ENCODE data around the gene SLC25A20. TPM values are rescaled to one million over a fixed set of nuclear protein-coding genes. Genes with fewer than 3 reads are reported as not detected.

SLC25A20 gene
- total and polyA plus RNA-seq, 2 of the 4 experiments (the other 2 are of a cell fraction), result 23.8 to 27.1 TPM

DNA sequence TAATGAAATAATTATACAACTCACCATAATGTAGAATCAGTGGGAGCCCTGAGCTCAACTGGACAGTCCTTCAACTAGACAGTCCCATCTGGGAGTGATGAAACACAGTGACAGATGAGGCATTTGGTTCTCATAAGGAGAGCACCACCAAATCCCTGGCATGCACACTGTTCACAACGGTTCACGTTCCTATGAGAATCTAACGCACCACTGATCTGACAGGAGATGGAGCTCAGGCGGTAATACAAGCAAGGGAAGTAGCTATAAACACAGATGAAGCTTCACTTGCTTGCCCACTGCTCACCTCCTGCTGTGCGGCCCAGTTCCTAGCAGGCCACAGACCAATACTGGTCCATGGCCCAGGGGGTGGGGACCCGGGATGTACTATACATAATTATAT, 68.0 kb downstream of the SLC25A20 start:
- ATAC-seq (ENCODE audit: low read depth) (no peak), DNase-seq (no peak)
- H2AK9ac ChIP-seq (replicated peaks; ENCODE audit: low read depth, low read length, poor library complexity), result no peak overlapping the region
- TF ChIP-seq NFE2L2 (IDR thresholded peaks at IDR 0.05; ENCODE audit: low read depth, low read length) (no peak), USF2 (IDR thresholded peaks at IDR 0.05; ENCODE audit: low read depth, low read length) (no peak), CEBPB (IDR thresholded peaks at IDR 0.05; ENCODE audit: low read depth, low read length) (no peak), SMC3 (IDR thresholded peaks at IDR 0.05; ENCODE audit: low read depth, low read length) (no peak), CHD1 (IDR thresholded peaks at IDR 0.05; ENCODE audit: low read depth, low read length) (no peak), POLR2A (IDR thresholded peaks at IDR 0.05; ENCODE audit: low read depth, low read length) (no peak), MAZ (IDR thresholded peaks at IDR 0.05; ENCODE audit: borderline replicate concordance, low read depth, low read length) (no peak), BHLHE40 (IDR thresholded peaks at IDR 0.05; ENCODE audit: low read depth, low read length) (no peak), ELK1 (IDR thresholded peaks at IDR 0.05; ENCODE audit: borderline replicate concordance, low read depth, low read length) (no peak), MXI1 (IDR thresholded peaks at IDR 0.05; ENCODE audit: borderline replicate concordance, low read depth, low read length) (no peak), FOS (IDR thresholded peaks at IDR 0.05; ENCODE audit: low read depth, low read length) (no peak), MAFK (IDR thresholded peaks at IDR 0.05; ENCODE audit: low read depth, low read length) (no peak), RCOR1 (IDR thresholded peaks at IDR 0.05; ENCODE audit: insufficient replicate concordance, low read length) (no peak), CTCF (conservative IDR thresholded peaks at IDR 0.05; ENCODE audit: low read depth, low read length) (no peak), RAD21 (IDR thresholded peaks at IDR 0.05; ENCODE audit: low read length) (no peak)
- no peak overlapping the region for H3K23ac ChIP-seq (ENCODE audit: low read depth, low read length)
- no peak overlapping the region for H3K14ac ChIP-seq (replicated peaks; ENCODE audit: low read depth, low read length)
- H3K27ac ChIP-seq (ENCODE audit: insufficient read depth, low read length), result no peak overlapping the region
- peaks cover 9% of the 10 kb centered on the region for H4K20me1 ChIP-seq (ENCODE audit: insufficient read depth, low read length)
- dilution Hi-C loops (cut with HindIII; ENCODE audit: low sequenced_read_pairs, unreplicated experiment) (no loop called here), intact Hi-C loops (cut with micrococcal nuclease) (no loop called here), in situ Hi-C loops (cut with MboI; ENCODE audit: low sequenced_read_pairs) (no loop called here)
- ChIA-PET POLR2A (ENCODE audit: unreplicated experiment) (no interaction called here), CTCF (interaction anchor here (0.6 kb wide), 1 partner anchor 76 kb away, joined by 6 read pairs; no protein-coding TSS in a partner anchor)
- no peak overlapping the region for H4K5ac ChIP-seq (ENCODE audit: low read depth, low read length)
- no peaks in the 10 kb centered on the region for H3K36me3 ChIP-seq (ENCODE audit: control insufficient read depth, insufficient read depth, low read length)
- no peak overlapping the region for H3K4me2 ChIP-seq (ENCODE audit: low read depth, low read length)
- H4K91ac ChIP-seq (ENCODE audit: insufficient read depth, low read depth, low read length), result no peak overlapping the region
- no peak overlapping the region for H2BK20ac ChIP-seq (ENCODE audit: low read depth, low read length)
- no peak overlapping the region for H2BK5ac ChIP-seq (ENCODE audit: low read depth, low read length, poor library complexity, severe bottlenecking)
- no peak overlapping the region for H3K4me3 ChIP-seq (ENCODE audit: insufficient read depth, low read depth, low read length)
- H3K18ac ChIP-seq (ENCODE audit: low read depth, low read length), result no peak overlapping the region
- H2BK15ac ChIP-seq (ENCODE audit: low read depth, low read length), result no peak overlapping the region
- no peak overlapping the region for H2BK120ac ChIP-seq (ENCODE audit: low read depth, low read length)
- peaks cover 36 to 68% of the 10 kb centered on the region in 2 experiments for H3K79me1 ChIP-seq (ENCODE audit: low read depth in 1 of 2, low read length in 2 of 2)
- H3K4ac ChIP-seq (ENCODE audit: low read depth, low read length), result no peak overlapping the region
- no peaks in the 10 kb centered on the region for H3K27me3 ChIP-seq (ENCODE audit: control insufficient read depth, insufficient read depth, low read length)
- BruUV-seq (replicated peaks), result no TSS peak
- H3K9me3 ChIP-seq (ENCODE audit: control insufficient read depth, insufficient read depth, low read length), result no peaks in the 10 kb centered on the region
- H2AK5ac ChIP-seq (ENCODE audit: low read depth, low read length), result no peak overlapping the region
- H3K56ac ChIP-seq (ENCODE audit: extremely low read depth, insufficient read depth, low read length), result no peak overlapping the region
- H3K4me1 ChIP-seq (ENCODE audit: control insufficient read depth, insufficient read depth, low read length), result peaks cover 5% of the 10 kb centered on the region; the same call in 1 of the 2 replicates
- no peak overlapping the region for H2AFZ ChIP-seq (replicated peaks; ENCODE audit: low read length, poor library complexity)
- H4K8ac ChIP-seq (ENCODE audit: low read depth in 2 of 2, low read length in 2 of 2), result no peak overlapping the region
- H3K9ac ChIP-seq (ENCODE audit: low read depth, low read length), result no peak overlapping the region
- H3K9me1 ChIP-seq (ENCODE audit: insufficient read depth, low read length), result peaks cover 7% of the 10 kb centered on the region; the same call in 1 of the 2 replicates
- no CpG with 5 or more reads among the region's 6 CpGs for WGBS, 2 experiments (ENCODE audit: extremely low coverage in 2 of 2, insufficient read length in 1 of 2)
